Activated T-helper 1 cell treated with anti-CD3 and anti-CD28 coated beads, Interleukin-2, amount 50 U/mL, for 16 hours (primary cell): Measurements from ENCODE around the gene VTI1A.

Experiments
- DNase-seq, 2 donors: peaks; one replicate each; pipeline ENCODE4 v3.0.0-alpha.2; 2020; ENCODE audit warnings: low read depth in 1 of 2, low spot score in 1 of 2

Gene VTI1A

DNA sequence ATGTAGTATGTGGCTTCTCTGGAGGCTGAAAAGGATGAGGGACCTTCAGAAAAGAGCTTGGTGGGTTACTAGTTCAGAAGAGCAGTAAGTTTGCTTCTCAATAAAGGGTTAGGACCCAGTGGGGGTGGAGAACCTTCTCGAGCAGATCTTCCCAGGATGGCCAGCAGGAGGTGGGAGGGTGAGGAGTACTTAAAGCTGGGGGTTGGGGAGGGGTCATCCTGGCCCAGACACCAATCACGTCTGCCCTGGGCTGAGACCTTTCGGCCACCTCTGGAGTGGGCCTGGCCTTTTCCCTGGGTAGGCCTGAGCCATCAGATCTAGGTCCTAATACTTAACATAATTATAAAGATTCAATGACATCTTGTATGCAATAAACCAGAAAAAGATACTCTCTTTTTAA is 354.0 kb downstream of the VTI1A start:
- DNase-seq: no peak

DNA sequence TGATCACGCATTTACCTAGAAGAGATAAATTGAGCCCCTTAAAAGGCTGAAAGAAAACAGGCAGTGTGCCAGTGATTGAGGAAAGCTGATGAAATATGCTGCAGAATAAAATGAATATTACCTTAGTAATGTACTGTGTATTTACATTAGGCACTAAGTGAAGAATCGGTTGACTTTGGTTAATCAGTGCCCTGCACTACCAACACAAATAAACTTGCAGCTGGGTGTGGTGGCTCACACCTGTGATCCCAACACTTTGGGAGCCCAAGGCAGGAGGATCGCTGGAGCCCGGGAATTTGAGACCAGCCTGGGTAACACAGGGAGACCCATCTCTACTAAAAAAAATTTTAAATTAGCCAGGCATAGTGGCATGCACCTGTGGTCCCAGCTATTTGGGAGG is 354.7 kb downstream of the VTI1A start:
- no peak for DNase-seq

DNA sequence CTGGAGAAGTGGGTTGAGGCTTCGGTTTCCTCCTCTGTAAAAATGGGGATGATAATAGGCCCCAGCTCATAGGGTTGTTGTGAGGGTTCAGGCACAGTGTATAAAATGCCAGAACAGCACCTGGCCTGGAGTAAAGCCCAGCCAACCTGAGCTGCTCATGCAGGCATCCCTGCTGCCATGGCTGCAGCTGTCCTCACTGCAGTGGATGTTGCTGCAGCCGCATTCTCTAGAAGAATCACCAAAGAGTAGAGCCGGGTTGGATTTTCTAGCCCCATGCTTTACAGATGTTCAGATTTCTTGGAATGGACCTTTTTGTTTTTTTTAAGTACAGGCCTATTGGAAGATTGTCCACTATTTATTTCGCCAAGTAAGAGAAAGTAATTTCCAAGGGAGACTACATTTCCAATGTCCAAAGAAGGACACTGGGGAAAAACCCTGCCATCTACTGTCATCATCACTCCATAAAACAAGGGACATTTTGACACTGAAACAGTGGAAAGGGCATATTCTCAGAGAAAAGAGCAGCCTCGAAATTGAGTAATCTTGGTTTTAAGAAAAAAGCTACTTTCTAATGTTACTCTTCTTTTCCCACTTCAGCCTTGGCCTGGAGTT is 355.5 kb downstream of the VTI1A start:
- DNase-seq: no peak

DNA sequence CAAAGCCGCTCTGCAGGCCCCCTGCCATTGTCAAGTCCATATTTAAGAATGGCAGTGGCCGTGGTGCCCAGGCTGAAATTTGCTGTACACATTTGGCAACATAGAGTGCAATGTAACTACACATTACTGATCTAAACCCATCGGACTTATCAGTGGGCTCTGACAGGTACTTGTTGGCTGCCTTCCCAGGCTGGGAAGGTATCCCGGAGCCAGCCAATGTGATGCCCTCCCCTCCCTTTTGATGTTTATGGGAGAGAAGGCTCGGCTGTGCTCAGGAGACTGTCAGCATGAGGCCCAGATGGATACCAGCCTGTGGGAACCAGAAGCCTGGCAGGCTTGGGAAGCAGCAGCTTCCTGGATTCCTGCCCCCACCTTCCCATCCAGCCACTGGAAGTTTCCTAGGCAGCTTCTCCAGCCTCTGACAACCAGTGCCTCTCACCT is 357.0 kb downstream of the VTI1A start:
- no peak for DNase-seq

DNA sequence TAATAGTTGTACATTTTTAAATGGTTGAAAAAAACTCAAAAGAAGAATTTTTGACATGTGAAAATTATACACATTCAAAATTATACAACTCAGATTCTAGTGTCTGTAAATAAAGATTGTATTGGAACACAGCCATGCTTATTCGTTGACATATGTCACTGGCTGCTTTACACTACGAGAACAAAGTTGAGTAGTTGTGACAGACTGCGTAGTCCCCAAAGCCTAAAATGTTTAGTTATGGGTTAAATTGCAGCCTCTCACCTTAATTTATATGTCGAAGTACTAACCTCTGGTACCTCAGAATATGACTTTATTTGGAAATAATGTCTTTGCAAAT is 358.2 kb downstream of the VTI1A start:
- DNase-seq: no peak

DNA sequence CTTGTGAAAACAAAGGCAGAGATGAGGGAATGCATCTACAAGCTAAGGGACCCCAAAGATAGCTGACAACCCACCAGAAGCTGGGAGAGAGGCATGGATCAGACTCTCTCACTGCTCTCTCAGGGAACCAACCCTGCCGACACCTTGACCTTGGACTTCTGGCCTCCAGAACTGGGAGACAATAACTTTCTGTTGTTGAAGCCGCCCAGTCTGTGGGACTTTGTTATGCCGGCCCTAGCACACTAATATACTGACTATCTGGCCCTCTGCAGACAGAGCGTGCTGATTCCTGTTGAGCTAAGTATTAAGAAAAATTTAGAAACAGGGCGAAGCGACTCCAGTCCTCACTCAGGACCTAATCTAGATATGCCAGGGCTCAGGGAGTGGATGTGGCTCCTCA is 358.7 kb downstream of the VTI1A start:
- DNase-seq: no peak

DNA sequence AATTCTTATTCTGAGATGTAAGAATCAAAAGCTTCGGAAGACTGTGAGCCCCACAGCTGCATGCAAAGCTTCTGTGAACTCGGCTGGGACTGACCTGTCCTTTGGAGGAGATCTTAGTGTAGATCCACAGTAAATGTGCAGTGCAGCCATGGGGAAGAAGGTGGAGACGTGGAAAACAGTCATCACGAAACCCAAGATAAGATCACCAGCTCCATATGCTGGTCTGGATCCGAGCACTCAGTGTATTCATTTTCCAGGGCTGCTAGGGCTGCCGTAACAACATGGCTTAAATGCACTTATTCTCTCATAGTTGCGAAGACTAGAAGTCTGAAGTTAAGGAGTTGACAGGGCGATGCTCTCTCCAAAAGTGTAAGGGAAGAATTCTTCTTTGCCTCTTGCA is 360.0 kb downstream of the VTI1A start:
- DNase-seq: no peak

DNA sequence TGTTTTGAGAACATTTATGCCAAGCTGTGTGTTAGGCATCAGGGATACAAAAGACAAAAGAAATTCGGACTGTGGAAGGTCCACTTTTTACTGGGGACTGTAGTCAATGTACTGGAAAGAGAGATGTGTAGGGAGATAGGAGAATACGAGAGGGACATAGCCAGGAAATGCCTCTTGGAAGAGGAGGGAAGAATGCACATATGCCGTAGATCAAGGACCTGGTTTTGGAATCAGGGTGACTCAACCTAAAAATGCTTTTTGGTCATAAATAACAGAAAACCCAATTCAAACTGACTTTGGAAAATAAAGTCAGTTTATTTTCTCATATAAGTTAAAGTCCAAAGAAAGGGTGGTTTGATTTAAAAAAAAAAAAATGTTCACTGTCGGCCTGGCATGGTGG is 362.7 kb downstream of the VTI1A start:
- DNase-seq: no peak

DNA sequence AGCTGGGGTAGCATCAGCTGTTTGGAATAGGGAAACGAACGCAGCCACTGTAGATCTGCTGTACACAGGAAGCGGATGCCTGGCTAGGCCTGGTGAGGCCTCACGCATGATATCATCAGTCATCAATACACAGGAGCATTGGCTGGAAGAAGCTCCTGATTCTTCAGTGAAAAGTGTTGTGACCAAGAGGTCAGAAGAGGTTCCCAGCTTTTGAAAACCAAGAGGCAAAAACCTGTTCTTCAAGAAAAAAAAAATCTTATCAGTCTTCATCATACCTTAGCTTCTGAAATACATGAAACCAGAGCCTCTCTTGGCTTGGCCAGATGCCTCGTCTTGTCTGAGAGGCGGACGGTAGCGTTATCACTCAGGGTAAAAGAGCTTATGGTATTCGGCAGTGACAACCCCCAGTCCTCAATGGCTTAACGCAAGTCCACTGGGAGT is 363.7 kb downstream of the VTI1A start:
- no peak for DNase-seq

DNA sequence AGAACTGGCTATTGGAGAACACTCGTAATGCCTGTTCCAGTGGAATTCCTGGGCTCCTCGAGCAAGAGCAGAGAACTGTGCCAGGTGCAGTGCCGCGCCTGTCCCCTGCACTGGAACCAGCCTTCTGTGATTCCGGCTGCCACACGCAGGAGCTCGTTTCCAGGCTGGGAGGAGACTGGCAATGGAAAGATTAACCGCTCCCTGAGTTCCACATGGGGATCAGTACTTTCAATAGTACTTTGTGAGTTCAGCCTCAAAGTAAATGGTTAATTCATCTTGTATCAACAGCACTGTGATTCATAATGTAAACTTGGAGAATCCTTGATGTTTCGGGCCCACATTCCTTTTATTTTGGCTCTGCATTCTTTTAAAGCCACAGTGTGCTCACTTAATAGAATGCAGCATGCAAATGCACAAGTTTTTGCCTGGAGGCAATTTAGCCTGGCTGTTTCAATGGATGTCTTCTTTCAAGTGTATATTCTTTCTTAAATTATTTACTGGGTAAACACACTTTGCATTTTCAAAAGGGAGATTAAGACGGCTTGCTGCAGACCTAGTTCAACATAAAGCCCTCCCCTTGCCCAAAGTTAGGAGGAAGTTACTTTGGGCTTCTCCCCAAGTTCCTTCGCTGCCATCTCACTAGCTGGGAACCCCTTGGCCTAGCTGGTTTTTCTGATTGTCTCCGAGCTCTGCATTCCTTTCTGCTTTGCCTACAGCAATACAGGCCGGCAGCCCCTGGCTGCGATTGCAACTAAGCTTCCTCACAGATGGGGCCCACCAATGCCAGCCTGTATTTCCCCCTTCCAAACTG is 364.9 kb downstream of the VTI1A start:
- no peak for DNase-seq

DNA sequence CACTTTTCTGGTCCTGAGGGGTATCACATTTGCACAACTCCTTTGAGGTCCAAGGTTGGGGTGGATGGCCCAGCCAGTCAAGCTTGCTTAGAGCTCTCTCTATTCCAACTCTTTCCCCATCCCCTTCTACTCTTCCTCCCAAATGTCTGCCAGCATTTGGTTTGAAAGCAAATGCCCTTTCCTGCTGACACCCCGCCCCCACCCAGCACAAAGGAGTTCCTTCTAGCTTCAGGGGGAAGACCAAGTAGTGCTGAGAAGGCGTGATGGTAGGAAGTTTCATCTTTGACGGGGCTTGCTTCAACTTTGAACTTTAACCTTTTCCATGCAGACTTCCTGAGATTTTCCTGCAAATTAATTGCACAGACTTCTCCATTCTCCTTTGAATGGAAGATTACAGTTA is 365.6 kb downstream of the VTI1A start:
- no peak for DNase-seq

DNA sequence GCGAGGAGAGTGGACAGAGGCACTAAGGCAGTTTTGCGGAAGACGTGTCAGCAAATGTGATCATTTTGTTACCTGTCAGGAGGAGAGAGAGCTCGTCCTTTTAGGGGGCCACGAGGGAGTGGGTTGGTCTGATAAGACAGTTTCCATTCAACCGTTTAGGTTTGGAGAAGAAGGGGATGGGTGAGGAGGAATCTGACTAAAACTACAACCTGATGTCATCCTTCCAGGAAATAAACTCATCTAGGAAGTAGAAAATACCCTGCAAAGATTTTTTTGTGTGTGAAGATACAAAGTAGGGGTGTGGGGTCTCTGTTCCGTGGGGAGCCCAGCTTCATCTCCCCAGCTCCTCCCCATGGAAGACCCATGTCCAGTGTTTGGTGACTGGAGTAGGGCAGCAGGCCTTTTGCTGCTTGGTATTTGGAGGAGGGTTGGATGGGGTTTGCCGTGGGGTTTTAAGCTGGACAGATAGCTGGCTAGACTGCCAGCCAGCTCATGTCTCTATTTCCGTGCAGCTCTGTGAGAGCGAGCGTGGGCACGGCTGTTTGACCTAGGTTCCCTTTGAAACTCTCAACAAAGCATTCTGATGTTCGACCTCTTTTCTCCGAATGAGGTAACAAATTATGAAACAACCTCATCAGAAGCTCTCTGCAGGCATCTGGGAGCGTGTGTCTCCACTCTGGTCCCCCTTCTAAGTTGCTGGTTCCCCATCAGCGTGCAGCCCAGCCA is 367.0 kb downstream of the VTI1A start:
- DNase-seq: no peak

DNA sequence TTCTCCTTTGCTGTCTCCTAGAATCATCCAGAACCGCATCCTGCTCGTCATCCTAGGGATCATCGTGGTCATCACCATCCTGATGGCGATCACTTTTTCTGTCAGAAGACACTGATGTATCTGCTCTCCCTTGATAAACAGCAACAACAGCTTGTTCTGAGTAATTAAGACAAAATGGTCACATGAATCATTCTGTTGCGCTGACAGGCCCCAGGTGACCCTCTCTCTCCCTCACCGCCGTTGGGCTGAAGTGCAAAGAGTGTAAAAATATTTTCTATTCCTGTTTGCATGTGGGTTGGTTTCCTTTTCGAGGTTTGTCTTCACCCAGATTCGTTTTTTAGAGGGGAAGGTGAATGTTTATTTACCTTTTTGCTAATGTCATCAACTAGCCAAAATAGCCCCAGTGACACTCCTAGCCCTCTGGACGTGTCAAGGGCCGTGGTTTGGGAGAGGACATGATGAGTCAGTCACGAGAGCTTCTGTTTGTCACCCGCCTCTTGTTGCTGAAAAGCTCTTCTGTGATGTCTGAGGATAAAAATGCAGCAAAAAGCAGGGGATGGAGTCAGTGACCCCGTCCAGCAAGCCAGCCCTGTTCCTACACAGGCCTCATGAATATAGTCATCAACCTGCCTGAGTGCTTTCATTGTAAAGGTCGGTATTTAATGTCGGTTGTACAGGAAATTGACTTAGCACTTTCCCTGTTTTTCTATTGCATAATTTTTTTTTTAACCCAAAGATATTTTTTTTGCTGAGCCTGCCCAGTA is 368.4 kb downstream of the VTI1A start:
- no peak for DNase-seq

DNA sequence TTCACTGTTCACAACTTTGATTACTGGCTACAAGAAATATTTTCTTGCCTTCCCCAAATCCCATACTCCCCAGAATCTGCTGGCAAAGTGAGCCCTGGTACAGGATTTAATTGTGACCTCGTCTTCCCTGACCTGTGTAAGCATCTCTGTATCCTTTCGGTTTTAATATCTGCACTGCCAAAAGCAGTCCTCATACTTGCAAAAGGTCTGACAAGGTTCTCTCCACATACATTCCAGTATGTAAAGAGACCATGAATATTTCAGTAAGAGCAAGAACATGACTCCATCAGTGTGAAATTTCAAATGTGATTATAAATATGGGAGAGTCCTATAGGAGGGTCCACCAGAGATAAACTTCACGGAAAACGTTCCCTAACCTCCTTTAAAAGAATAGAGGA is 369.0 kb downstream of the VTI1A start:
- DNase-seq: no peak

DNA sequence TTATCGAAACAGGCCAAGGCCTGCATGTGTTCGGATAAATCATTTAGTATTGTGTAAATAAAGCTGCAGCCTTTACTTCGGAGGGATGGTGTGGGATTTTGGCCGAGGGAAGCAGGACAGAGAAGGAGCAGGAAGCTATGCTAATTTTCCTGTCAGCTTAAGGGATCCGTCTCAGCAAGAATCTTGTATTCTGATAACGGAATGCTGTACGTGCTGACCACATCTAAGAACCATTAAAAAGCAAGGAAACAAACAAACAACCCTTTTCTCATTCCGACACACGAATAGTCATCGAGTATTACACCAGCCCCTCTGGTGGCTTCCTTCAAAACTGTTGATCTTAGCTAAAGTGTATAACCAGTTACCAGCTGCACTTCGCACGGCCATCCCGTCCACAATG is 369.9 kb downstream of the VTI1A start:
- no peak for DNase-seq

DNA sequence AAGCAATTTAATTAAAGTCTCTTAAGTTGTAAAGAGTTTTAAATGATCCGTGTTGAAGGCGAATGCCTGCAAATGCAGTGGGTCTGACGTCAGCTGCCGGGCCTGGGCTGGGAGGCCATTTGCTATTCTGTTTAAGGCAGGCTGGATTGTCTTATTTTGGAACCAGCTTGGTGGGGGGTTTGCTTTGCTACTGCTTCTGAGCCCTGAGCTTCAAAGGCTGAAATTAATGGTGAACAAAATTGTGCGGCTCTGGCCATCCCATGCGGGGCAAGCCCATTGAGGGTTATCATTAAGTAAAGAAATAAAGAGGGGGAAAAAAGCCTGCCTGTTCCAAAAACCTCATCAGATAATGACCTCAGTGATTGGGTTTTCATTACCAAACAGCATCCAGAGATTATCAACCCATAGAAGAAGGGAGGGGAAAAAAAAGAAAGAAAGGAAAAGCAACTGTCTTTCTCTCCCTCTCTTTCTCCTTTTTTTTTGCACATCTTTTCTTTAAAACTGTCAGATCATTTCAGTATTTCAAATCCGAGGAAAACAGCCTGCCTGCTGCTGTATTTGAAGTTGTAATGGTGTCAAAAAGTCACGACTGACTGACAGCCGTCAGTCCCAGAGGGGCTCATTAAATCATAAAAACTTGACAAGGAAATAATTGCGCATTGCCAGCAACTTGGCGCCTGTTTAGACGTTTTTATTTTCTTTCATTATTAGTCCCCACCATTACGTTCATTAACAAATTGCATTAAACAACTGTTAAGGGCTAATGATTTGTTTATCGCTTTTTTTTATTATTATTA is 371.2 kb downstream of the VTI1A start:
- no peak for DNase-seq

DNA sequence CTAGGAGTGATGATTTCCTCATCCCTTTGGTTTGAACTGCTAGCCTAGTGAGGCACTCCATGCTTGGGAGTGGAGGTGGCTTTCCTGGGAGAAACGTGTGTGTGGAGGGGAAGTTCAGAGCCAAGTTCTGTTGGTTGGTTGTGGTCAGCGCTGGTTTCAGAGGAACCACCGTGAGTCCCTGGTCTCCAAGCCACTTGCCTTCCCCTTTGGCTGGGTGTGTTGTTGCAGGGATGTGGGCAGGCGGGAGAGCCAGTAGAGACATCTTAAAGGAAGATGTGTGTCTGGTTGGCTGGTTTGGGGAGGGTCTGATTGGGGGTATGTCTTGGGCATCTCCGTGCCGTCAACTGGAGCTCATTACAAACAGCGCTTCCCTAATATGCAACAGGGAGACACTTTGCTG is 372.2 kb downstream of the VTI1A start:
- no peak for DNase-seq

DNA sequence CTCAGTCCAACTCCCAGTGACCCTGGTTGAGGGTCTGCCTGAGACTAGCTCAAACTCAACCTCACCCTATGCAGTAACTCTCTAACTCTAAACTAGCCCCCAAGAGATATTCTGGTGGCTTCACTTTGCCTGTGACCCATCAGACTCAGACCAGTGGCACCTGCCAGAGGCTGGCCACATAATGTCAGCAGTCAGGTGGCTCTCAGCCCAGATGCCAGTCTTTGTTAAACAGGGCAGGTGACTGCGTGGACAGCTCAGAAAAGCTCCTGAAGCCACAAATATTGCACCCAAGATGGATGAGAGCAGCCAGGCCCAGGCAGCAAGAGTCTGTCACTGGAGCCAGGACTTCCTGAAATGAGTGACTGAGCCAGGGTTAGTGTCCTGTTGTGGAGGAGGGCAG is 373.3 kb downstream of the VTI1A start:
- no peak for DNase-seq

DNA sequence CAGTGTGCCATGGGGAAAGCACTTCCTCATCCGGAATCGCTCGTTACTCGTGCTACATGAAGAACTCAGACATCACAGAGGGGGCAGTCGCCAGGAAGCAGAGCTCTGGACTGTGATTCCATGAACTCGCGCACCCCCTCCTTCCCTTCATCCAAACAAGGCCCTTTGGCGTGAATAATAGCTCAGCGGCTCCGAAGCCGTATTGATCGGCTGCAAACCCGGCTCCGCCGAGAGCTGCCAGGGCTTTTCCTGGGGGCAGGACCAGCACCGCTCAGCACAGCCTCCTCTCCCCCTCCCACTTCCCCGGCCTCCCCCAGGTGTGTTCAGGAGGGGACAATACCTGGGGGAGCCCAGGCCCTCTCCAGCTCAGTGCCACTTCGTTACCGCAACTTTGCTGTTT is 374.0 kb downstream of the VTI1A start:
- no peak for DNase-seq

DNA sequence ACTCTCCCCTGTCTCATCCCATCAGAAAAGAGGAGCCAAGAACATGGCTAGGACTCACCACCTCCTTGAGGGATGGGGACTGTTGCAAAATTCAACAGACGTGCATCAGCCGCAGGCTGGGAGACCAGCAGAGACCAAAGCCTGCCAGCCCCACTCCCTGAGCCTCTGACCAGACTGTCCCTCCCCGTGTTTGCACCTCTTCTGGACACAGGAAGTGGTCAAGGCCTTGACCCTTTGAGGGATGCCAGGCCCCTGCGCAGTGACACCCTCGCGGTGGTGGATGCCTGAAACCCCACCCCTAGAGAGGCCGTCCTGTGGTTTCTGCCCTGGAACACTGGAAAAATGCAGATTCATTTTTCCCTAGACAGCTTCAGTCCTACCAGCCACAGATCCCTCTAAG is 374.6 kb downstream of the VTI1A start:
- no peak for DNase-seq

DNA sequence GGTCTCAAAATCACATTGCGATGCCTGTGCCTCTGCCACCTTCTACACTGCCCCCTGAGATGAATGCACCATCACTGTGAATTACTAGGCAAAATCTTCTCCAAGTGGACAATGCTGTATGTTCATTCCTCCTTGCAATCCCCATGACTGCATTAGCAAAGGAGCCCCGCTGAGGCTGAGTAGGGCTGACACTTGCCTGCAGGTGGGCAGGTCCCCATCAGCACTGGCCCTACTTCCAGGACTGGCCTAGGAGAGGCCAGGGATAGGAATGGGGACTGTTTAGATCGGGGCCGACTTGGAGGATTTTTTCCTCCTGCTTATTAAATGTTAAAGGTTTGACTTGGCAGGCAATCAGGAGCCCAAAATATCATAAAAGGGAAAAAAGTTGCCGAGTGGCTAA is 376.0 kb downstream of the VTI1A start:
- DNase-seq: no peak
